RCC 7860 (cell line): Measurements from ENCODE around the gene TIGD3.
A peak's percentile ranks its signal among the peaks of the same experiment; 100 is the strongest.

Source experiments
- DNase-seq: peaks from one replicate; pipeline ENCODE4 v3.0.0-alpha.2; 2015; ENCODE audit warnings: low spot score
- FAIRE-seq: peaks from 2 replicates; lab custom pipeline; 2012; peaks lifted over from hg19 to GRCh38; lab: Jason Lieb, UNC

TIGD3 gene

GRCh38 chr11:65354265-65355012 lies at the start of gene TIGD3:
TIGD3 (plus strand) TSS chr11:65354751; CDS start chr11:65355809, 1,058 bp downstream.
- no peak for FAIRE-seq
- peak; percentile 79 for DNase-seq

- DNase-seq: no peak
- no peak for FAIRE-seq
Measured at GRCh38 chr11:65305501-65306268, 48.9 kb upstream of the TIGD3 start.

DNA sequence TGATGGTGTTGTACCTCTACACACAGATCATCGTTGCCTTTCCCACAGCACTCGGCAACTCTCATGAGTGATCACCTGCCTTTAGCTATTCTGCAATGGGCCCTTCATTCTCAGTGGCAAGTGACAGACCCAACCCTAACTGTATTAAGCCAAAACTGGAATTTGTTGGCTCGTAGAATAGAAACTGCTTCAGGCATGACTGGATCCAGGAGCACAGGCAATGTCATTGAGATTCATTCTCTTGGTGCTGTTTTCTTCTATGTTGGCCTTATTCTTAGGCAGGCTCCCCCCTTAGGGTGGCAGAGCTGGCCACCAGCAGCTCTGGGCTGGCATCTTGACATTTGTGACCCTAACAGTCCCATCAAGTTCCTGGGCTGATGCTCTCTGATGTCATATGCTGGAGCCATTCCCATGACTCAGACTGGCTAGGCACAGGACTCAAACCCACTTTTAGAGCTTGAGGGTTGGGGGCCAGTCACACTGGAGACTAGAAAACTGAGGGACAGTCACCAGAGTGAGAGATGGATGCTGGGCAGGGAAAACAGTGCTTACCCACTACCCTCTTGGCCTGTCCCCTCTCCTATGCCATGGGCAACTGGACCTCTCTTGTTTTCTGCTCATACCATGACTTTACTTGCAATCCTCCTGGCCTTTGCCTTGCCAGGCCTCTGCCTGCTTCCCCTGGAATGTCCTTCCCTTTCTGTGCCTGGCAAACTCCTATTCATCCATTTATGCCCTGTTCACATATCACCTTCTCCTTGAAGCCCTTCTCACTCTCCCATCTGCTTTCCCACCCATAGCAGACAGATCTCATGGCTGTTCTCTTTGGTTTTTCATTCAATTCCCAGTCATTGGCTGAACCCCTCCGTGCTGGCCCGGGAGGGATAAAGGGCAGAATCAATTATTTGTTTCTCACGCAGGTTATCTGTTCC lies 47.0 kb upstream of the TIGD3 start:
- no peak for FAIRE-seq
- DNase-seq: peak; percentile 11

GRCh38 chr11:65308281-65308891 lies 46.2 kb upstream of the TIGD3 start:
- FAIRE-seq: no peak
- DNase-seq: no peak

DNA sequence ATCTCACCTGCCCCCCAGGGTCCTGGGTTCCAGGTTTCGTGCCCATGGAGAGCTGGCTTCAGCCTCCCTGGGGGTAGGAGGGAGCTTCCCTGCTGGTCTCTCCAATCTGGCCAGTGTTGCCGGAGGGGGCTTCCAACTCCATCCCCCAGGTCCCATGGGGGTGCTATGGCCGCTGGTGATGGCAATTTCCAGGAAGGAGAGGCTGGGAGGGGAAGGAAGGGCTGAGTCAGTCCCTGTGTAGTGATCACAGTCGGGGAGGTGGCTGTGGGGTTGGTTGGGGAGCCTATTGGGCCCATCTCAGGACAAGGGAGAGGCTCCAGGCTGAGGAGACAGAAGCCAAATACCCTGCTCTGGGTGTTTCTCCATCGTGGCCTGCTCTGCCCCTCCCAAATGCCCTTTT lies 45.5 kb upstream of the TIGD3 start:
- DNase-seq (no peak), FAIRE-seq (no peak)

- no peak for DNase-seq
- FAIRE-seq: no peak
Measured at GRCh38 chr11:65310215-65310614, 44.3 kb upstream of the TIGD3 start.

- DNase-seq (no peak), FAIRE-seq (no peak)
Measured at GRCh38 chr11:65310736-65311135, 43.8 kb upstream of the TIGD3 start.

DNA sequence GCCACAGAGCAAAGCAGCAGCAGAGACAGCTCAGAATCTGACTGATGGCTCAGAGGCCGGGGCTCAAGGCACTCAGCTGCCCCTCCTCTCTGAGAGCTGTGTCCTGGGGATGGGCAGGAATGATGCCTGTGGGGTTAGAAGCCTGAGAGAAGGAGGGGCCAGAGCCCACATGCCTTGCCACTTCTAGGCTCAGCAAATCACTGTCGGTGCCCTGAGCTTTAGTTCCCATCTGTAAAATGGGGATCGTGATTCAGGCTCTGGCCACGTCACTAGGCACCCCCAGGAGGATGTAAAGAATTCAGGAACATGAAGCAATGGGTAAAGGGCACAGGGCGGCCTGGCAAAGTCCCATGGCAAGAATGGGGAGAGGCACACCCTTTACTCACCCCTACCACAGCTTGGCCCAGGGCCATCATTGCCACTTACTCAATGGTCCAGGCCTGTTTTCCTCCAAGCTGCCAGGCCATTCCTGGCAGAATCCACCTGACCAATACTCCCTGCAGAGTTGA lies 43.3 kb upstream of the TIGD3 start:
- DNase-seq (no peak), FAIRE-seq (no peak)

DNA sequence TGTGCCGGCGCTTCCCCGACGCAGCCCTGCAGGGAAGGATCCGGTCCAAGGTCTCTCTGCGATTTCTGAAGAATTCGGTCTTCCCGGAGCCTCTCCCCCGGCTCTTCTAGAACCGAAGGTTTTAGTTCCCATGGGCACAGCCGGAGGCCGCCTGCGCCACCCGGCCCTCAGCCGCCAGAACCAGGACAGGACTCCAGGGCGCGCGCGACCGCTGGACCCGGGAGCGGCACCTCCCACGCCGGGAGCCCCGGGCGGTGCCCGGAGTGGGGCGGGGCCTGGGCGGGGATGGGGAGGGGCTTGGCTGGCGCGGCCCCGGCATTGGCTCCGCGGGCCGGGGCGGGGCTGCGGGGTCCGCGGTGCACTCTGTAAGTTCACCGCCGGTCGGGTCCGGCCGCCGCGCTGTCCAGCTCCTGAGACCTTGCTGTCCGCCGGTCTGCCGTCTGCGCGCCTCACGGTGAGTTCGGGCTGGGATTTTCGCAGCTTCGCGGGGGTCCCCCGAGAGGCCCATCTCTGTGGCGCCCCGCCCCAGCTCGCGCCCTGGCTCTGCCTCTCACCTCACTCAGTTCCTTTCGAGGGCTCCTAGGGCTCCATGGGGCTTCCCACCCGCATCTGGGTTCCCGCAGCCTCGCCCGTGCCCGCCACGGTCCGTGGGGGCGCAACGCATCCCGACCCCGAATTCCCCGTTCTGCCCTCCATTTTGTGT lies 39.9 kb upstream of the TIGD3 start, which contains the start of gene CDC42EP2:
Gene CDC42EP2 (plus strand): TSS at position 366 of the 703 bp plus-strand sequence. CDS start 6,033 bp downstream, outside the sequence.
- FAIRE-seq (no peak), DNase-seq (peak; percentile 60)

GRCh38 chr11:65315204-65315865 lies 39.2 kb upstream of the TIGD3 start:
- peak; percentile 48 for DNase-seq
- no peak for FAIRE-seq

- no peak for FAIRE-seq
- no peak for DNase-seq
Measured at GRCh38 chr11:65315866-65316226, 38.7 kb upstream of the TIGD3 start.

DNA sequence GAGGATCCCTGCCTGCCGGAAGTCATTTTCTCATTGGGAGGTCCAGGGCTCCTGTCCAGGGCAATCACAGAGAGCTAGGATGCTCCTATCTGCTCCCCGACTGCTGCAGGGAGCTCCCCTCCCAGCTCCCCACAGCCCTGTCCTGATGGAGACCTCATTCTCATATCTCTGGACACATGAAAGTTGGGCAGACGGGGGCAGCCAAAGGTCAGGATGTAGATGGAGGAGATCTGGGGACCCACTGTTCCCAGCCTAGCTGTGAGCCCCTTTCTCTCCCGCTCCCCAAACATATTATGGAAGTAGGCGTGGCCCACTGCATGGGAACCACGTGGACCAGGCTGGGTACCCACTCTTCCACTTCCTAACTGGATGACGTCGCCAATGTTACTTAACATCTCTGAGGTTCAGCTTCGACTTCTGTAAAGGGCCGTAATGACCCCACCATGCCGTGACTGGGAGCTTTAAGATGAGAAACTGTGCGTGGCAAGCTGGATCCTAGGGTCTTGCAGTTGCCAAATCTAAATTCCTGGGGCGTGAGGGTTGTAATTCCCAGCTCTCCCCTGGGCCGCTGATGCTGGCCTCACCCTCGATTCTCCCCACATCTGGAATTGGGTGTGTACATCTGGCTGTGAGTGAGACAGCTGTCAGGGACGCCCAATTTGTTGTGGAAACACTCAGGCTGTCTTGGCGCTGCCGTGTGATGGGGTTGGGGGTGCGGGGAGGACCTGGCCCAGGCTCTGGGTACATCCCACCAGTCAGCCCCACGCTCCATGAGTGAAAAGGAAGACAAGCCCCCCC lies 38.1 kb upstream of the TIGD3 start:
- FAIRE-seq: no peak
- DNase-seq: no peak

- FAIRE-seq: peak; percentile 26
- peak; percentile 82 for DNase-seq
Measured at GRCh38 chr11:65317025-65317786, 37.3 kb upstream of the TIGD3 start.

DNA sequence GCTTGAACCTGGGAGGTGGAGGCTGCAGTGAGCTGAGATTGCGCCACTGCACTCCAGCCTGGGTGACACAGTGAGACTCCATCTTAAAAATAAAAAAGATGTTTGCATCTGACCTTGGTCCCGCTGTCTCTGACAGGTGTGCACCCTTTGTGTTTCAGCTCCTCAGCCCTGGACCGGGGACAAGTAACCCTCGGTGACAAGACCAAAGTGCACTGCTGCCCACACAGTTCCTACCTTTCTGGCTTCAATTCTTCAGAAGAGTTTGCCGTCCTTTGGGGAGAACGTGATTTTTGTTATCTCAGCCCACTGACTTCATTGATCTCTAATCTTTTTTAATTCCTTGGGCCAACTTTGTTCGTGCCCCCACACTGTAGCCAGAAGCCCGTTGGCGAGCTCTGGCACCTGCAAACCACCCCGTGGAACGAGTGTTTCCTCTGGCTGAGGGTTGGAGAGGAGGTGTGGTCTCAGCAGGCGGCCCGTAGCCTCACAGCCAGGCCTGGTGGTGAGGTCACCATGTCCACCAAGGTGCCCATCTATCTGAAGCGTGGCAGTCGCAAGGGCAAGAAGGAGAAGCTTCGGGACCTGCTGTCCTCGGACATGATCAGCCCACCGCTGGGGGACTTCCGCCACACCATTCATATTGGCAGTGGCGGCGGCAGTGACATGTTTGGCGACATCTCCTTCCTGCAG lies 34.0 kb upstream of the TIGD3 start:
- no peak for DNase-seq
- FAIRE-seq: no peak

DNA sequence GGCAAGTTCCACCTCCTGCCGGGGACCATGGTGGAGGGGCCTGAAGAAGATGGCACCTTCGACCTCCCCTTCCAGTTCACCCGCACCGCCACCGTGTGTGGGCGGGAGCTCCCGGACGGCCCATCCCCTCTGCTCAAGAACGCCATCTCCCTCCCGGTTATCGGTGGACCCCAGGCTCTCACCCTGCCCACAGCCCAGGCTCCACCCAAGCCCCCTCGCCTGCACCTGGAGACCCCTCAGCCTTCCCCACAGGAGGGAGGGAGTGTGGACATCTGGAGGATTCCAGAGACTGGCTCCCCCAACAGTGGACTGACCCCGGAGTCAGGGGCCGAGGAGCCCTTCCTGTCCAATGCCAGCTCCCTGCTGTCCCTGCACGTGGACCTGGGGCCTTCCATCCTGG lies 33.5 kb upstream of the TIGD3 start:
- DNase-seq (no peak), FAIRE-seq (no peak)

GRCh38 chr11:65321828-65322485 lies 32.6 kb upstream of the TIGD3 start:
- FAIRE-seq: no peak
- no peak for DNase-seq

DNA sequence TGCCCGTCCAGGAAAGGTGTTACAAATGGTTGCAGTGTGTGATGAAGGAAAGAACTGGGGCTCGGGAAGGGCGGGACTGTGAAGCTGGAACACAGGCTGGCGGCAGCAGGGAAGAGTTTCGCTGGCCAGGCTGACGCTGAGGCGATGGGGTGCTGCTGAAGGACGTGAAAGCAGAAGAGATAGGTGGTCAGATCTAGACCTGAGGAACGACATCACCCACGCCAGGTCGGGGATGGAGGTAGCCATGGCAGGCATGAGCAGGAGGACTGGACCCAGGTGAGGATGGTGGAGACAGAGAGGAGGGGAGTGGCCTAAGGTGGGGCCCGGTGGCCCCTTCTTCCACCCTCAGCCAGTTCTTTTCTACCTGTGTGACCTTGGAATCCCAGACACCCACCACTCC lies 30.7 kb upstream of the TIGD3 start:
- DNase-seq (no peak), FAIRE-seq (no peak)
